Muscle of leg (tissue), 11 donors: ENCODE data around the gene CKB. TPM values are rescaled to one million over a fixed set of nuclear protein-coding genes. Genes with fewer than 3 reads are reported as not detected.

Experiments
- DNase-seq: peaks from one replicate; pipeline ENCODE4 v3.0.0; 2013
- H3K27ac ChIP-seq: one replicate; pipeline ENCODE4 v1.5.1; 2013; ENCODE audit warnings: mild to moderate bottlenecking, low read length, control low read depth
- H3K27me3 ChIP-seq: one replicate; pipeline ENCODE4 v1.6.1; 2013; ENCODE audit warnings: low read length; ENCODE audit not compliant: control insufficient read depth, insufficient read depth
- H3K36me3 ChIP-seq: one replicate; pipeline ENCODE4 v1.6.1; 2013; ENCODE audit warnings: low read length; ENCODE audit not compliant: control insufficient read depth, insufficient read depth
- H3K4me1 ChIP-seq: one replicate; pipeline ENCODE4 v1.6.1; 2013; ENCODE audit warnings: low read length; ENCODE audit not compliant: control insufficient read depth, insufficient read depth
- H3K4me3 ChIP-seq: one replicate; pipeline ENCODE4 v1.5.1; 2013; ENCODE audit warnings: low read length, control low read depth
- H3K9me3 ChIP-seq: replicated peaks from 2 replicates; pipeline ENCODE4 v1.6.1; 2013; ENCODE audit warnings: low read depth, low read length; ENCODE audit not compliant: control insufficient read depth
- WGBS: methylation state at CpG from one replicate; pipeline ENCODE4 v1.1.5; 2013; ENCODE audit warnings: missing lambda C conversion rate; ENCODE audit not compliant: insufficient coverage; 5-methylcytosine and 5-hydroxymethylcytosine counted together
- polyA plus RNA-seq, 8 donors: library from polyadenylated mRNA; unstranded; fragments of 120-200 nt; gene quantifications; one replicate each; pipeline versions ENCODE4 v1.2.1 to v1.2.3, GENCODE V29; 2013; ENCODE audit warnings: inconsistent platforms in 1 of 8, low replicate concordance in 1 of 8; ENCODE audit not compliant: insufficient read length in 8 of 8, insufficient read depth in 1 of 8
- total RNA-seq: library from RNA; stranded (reverse); fragments of 120-200 nt; gene quantifications from one replicate; pipeline ENCODE4 v1.2.4, GENCODE V29; 2013

CKB gene
- total and polyA plus RNA-seq, 9 donors, result 155 to 560 (median 329) TPM

- 91% methylated on average over 27 of the region's 32 CpGs for WGBS
- no peaks in the 10 kb centered on the region for H3K27me3 ChIP-seq
- no peak for DNase-seq
- no peak overlapping the region for H3K27ac ChIP-seq
- H3K9me3 ChIP-seq, result no peaks in the 10 kb centered on the region
- H3K4me3 ChIP-seq, result no peak overlapping the region
- peaks cover 41% of the 10 kb centered on the region for H3K4me1 ChIP-seq
- H3K36me3 ChIP-seq, result peaks cover 27% of the 10 kb centered on the region
Observed at GRCh38 chr14:103532216-103533136, 9.8 kb upstream of the CKB start.

DNA sequence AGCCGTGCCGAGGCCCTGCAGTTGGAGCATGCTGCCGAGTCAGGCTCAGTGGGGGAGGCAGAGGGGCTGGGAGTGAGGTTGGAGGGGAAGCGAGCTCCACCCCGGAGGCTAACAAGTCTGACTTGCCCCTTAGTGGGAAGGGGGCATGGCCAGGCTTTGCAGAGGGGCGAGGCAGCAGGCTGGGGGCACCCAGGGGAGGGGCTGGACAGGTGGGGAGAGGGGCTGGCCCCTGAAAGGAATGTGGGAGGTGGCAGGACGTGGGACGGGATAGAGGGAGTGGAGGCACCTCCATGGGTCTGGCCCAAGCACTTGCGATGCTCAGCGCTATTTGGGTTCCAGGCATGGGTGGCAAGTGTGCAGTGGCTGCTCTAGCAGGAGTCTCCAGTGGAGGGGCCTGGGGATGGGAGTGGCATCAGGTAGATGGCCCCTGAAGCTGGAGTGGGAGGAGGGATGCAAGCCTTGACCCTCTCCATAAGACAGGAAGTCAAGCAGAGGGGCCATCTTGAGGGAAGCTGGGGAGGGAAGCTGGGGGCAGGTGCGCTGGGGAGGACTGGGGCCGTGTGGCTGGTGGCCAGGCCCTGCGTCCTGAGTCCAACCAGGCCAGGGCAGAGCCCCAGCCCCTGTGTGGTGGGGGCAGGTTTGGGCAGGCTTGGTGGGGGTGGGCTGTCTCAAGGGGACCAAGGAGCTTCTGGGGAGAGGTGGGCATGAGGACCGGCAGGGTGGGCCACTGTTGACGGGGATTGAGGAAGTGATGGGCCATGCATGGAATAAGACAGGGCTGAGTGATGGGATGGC lies 9.0 kb upstream of the CKB start:
- H3K4me3 ChIP-seq, result no peak overlapping the region
- WGBS, result 74% methylated on average over 13 of the region's 15 CpGs
- no peaks in the 10 kb centered on the region for H3K27me3 ChIP-seq
- peaks cover 27% of the 10 kb centered on the region for H3K36me3 ChIP-seq
- DNase-seq, result no peak
- no peaks in the 10 kb centered on the region for H3K9me3 ChIP-seq
- no peak overlapping the region for H3K27ac ChIP-seq
- H3K4me1 ChIP-seq, result peaks cover 39% of the 10 kb centered on the region

DNA sequence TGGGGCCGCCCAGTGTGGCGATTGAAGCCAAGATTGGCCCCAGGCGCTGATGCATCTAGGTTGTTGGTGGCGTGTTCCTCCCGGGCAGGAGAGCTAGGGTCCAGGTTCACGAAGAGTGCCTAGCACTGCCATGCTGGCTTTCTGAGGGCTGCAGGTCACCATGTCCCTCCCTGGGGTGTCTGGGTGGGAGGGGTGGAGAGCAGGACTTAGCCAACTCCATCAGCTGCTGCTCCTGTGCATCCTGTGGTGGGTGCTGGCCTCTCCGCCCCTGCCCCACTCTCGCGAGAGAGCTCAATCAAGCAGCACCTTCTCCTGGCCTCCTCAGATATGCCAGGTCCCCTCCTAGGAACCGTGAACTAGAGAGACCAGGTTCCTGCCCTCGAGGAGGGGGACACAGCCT lies 8.2 kb upstream of the CKB start:
- H3K36me3 ChIP-seq, result peaks cover 22% of the 10 kb centered on the region
- peaks cover 42% of the 10 kb centered on the region for H3K4me1 ChIP-seq
- H3K4me3 ChIP-seq, result no peak overlapping the region
- 93% methylated on average over 7 of the region's 11 CpGs for WGBS
- DNase-seq, result no peak
- no peaks in the 10 kb centered on the region for H3K27me3 ChIP-seq
- no peak overlapping the region for H3K27ac ChIP-seq
- H3K9me3 ChIP-seq, result no peaks in the 10 kb centered on the region

- 43% methylated on average over 7 of the region's 7 CpGs for whole genome bisulfite sequencing
- no peak for DNase-seq
- peaks cover 43% of the 10 kb centered on the region for H3K4me1 ChIP-seq
- H3K27me3 ChIP-seq, result no peaks in the 10 kb centered on the region
- H3K36me3 ChIP-seq, result peaks cover 22% of the 10 kb centered on the region
- H3K9me3 ChIP-seq, result no peaks in the 10 kb centered on the region
- H3K4me3 ChIP-seq, result no peak overlapping the region
- H3K27ac ChIP-seq, result no peak overlapping the region
Observed at GRCh38 chr14:103530390-103530789, 7.8 kb upstream of the CKB start.

- DNase-seq, result no peak
- Histone ChIP-seq H3K9me3 (no peaks in the 10 kb centered on the region), H3K27ac (no peak overlapping the region), H3K4me3 (peak overlapping the region; percentile 73), H3K36me3 (peaks cover 22% of the 10 kb centered on the region), H3K4me1 (peaks cover 46% of the 10 kb centered on the region), H3K27me3 (no peaks in the 10 kb centered on the region)
- 63% methylated on average over 34 of the region's 42 CpGs for WGBS
Observed at GRCh38 chr14:103529383-103530365, 7.0 kb upstream of the CKB start.

GRCh38 chr14:103528587-103529382 lies 6.2 kb upstream of the CKB start, which contains the start of gene TRMT61A:
Gene TRMT61A (plus strand): TSS chr14:103529196. CDS start chr14:103529979, 783 bp downstream.
- peak; percentile 96 for DNase-seq
- Histone ChIP-seq H3K36me3 (peaks cover 22% of the 10 kb centered on the region), H3K27me3 (peaks cover 3% of the 10 kb centered on the region)

GRCh38 chr14:103528146-103528586 lies 5.5 kb upstream of the CKB start:
- H3K27ac ChIP-seq, result peak overlapping the region; percentile 93
- peak overlapping the region; percentile 73 for H3K4me3 ChIP-seq
- H3K4me1 ChIP-seq, result peaks cover 62% of the 10 kb centered on the region
- DNase-seq, result no peak
- H3K9me3 ChIP-seq, result no peaks in the 10 kb centered on the region
- peaks cover 9% of the 10 kb centered on the region for H3K27me3 ChIP-seq
- H3K36me3 ChIP-seq, result peaks cover 17% of the 10 kb centered on the region
- 23% methylated on average over 7 of the region's 10 CpGs for WGBS

More at GRCh38 chr14:103528587-103529382, 6.2 kb upstream of the CKB start, which contains the start of gene TRMT61A:
- WGBS, result under 1% methylated on average over 30 of the region's 70 CpGs
- Histone ChIP-seq H3K9me3 (no peaks in the 10 kb centered on the region), H3K4me3 (peak within 1 kb of the TSS; percentile 73), H3K4me1 (peaks cover 55% of the 10 kb centered on the region), H3K27ac (peak within 1 kb of the TSS; percentile 93)

DNA sequence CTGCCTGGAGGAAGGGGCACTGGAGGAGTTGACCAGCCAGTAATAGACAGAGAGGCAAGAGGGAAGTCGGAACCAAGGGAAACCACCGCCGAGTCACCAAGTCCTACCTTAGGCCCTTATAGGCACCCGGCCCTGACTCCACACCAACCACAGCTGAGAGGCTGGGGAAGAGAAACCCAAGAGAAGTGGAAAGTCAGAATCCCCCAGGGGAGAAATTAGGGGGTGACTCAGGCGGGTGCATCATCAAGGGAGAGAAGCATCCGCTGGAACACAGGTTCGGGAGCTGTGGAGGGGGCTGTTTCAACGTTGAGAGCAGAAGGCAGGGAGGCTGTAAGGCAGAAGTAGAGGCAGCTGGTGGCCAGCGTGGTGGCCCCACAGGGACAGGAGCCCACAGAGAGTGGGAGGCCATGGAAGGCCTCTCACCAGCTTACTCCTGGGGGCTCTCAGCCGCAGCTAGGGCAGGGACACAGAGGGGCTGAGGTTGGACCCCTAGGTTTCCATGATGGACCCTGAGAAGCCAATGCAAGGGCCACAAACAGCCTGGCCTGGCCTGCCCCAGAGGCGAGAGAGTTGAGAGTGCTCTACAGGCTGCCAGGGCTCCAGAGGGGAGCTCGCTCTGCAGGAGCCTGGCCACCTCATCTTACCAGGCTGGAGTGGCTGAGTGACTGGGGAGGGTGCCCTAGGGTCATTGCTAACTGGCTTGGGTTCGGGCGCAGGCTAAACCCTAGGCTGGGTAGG lies 4.9 kb upstream of the CKB start:
- Histone ChIP-seq H3K9me3 (no peaks in the 10 kb centered on the region), H3K27ac (peak overlapping the region; percentile 93), H3K27me3 (peaks cover 14% of the 10 kb centered on the region), H3K4me3 (no peak overlapping the region), H3K4me1 (peaks cover 66% of the 10 kb centered on the region), H3K36me3 (peaks cover 12% of the 10 kb centered on the region)
- no peak for DNase-seq
- WGBS, result 70% methylated on average over 7 of the region's 14 CpGs
